Transverse colon (tissue), 4 donors: ENCODE data around the gene BOC.

Source experiments
- CTCF ChIP-seq, 5 experiments: fragments of 200-600 bp in 3 of 5; fragments of 450-650 bp in 2 of 5; sonication (generic) in 3 of 5; IDR thresholded peaks; 1 replicate in 2 of 5; 2 replicates in 3 of 5; pipeline ENCODE4 v1.5.1; 2016 to 2017; ENCODE audit warnings: antibody characterized with exemption in 5 of 5, inconsistent platforms in 3 of 5, mild to moderate bottlenecking in 2 of 5, moderate library complexity in 1 of 5
- POLR2AphosphoS5 ChIP-seq, 3 donors: sonication (generic); formaldehyde crosslinking; IDR thresholded peaks; one replicate each; pipeline ENCODE4 v1.6.1; 2016; ENCODE audit warnings: antibody characterized with exemption in 3 of 3

GRCh38 chr3:113242096-113242581 lies 30.8 kb downstream of the BOC start:
- no peak for TF ChIP-seq CTCF (IDR thresholded peaks at IDR 0.05)
- no peak for TF ChIP-seq POLR2AphosphoS5 (IDR thresholded peaks at IDR 0.05)
